GM18499 (cell line): ENCODE measurements around the gene MCF2L2.

Experiments used
- ATAC-seq: cut with Tn5 transposase; IDR thresholded peaks from one replicate; pipeline ENCODE4 v1.9.1; 2021; ENCODE audit warnings: moderate number of reproducible peaks; ENCODE audit not compliant: insufficient read depth, unreplicated experiment

Gene MCF2L2

DNA sequence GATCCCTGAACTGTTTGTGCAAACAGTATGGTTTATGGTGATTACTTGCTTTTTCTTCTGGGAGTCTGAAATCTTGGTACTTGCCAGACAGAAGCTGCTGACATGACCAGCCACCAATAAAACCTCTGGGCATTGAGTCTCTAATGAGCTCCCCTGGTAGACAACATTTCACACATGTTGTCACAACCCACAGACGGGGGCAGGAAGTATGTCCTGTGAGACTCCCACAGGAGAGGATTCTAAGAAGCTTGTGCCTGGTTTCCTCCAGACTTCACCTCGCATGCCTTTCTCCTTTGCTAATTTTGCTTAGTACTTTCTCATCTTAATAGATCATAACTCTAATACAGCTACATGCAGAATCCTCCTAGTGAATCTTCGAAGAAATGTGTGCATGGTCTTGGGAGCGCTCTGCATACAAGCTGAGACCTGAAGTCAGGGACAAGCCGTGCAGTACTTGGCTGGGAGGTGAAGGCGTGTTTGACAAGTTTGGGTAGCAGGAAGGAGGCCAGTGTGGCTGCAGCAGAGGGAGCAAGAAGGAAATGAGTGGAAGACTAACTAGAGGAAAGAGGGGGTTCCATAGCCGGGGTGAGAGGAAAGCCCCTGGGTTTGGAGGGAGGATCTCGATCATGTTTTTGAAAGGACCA is 126.4 kb downstream of the MCF2L2 start:
- ATAC-seq = no peak

- no peak for ATAC-seq
Measured at GRCh38 chr3:183300996-183301562, 127.3 kb downstream of the MCF2L2 start.

- ATAC-seq = no peak
Measured at GRCh38 chr3:183299976-183300375, 128.4 kb downstream of the MCF2L2 start.

- ATAC-seq = no peak
Measured at GRCh38 chr3:183298701-183299153, 129.7 kb downstream of the MCF2L2 start.

GRCh38 chr3:183296944-183297343 is 131.5 kb downstream of the MCF2L2 start:
- ATAC-seq = no peak

DNA sequence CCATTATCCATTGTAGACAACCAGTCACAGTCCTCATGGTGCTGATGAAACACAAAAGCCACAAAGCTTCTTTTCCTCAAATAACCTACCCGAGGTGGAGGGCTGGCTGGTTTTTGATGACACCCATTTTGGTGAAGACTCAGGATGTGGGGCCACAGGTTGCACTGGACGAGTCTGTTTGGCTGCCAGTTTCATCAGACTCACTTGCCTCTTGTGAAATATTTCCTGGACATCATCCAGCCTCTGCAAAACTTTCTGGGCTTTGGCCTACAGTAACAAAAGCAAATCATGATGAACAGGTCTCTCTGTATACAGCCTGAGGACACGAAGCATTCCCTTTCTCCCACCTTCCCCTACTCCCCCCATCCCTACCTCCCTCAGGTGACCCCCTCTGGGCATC is 133.2 kb downstream of the MCF2L2 start:
- no peak for ATAC-seq

DNA sequence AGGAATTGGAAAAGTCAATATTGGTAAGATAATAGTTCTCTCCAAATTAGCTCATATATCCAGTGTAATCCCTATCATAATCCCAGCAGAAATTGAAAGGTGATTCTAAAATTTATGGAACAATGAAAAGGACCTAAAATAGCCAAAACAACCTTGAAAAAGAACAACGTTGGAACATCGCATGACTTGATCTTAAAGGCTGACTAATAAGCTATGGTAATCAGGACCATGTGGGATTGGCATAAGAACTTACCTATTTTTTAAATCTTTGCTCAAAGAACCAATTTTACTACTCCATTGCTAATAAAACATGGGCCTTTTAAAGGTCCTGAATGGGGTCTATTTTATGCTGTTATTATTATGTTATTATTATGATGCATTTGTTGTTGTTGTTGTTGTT is 134.5 kb downstream of the MCF2L2 start:
- no peak for ATAC-seq

- no peak for ATAC-seq
Measured at GRCh38 chr3:183291497-183292031, 136.9 kb downstream of the MCF2L2 start.

- ATAC-seq = no peak
Measured at GRCh38 chr3:183290216-183290615, 138.2 kb downstream of the MCF2L2 start.

DNA sequence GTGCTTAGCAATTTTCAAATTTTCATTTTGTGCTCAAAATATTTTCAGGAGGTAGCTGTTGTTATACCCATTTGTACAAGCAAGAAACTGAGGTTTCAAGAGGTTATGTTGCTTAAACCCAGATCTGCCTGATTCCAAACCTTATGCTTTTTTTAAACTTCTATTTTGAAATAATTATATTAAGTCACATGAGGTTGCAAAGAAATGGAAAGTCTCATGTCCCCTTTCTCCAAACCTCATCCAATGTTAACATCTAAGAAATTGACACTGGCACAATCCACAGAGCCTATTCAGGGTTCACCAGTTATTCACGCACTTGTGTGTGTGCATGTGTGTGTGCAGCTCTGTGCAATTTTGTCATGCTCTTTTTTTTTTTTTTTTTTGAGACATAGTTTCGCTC is 140.3 kb downstream of the MCF2L2 start:
- no peak for ATAC-seq

DNA sequence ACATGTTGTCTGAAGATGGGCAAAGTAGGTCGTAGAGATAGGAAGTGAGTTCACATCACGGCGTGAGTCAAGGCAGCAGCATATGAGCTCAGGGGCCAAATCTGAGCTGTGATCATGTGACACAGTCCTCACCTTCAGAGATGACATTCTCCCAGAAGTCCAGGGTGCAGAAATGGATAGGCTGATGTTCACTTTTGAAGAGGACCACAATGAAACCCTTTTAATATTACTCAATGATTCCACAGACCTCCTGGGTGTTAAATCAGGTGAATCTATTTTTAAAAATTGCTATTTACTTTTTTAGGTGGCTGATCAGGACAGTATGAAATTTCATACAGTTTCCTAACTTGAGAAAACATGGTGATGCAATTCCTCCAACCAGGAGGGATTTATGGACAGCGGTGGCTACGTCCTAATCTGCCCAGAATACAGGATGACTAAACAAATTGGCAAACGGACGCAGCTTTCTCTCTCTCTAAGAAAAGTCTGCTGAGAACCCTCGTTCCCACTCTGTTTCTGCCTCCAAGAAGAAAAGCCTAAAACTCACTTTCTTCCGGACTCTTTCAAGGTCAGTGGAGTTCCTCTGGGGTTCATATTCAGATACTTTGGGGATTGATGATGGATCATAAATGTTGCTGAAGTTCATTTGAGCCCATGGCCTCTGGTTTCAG is 141.0 kb downstream of the MCF2L2 start:
- ATAC-seq = no peak

DNA sequence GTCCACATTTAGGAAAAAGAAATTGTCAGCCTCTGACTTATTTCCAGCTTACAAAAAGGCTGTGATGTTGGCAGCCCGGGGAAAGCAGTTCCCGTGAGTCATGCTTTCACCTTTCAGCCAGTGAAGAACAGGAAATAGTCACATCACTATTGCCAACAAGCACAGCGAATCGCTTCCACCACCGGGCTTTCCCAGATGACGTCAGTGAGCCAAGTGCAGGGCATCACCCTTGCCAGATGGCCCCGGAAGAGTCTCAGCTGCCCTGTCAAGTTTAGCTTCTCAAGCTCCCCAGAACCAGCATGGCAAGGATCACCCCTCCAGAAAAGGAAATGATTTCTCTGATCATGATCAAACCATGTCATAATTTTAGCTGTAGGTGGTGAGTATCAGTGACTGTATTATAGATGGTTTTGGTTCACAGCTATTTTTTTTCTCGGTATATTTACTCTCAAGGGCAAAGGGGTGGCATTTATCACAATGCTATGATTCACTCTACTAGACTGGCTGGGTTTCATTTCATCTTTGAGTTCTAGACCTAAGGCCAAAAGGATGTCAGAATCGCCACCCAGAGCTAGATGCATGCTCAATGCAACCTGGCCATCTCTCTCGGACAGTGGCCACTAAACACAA is 142.5 kb downstream of the MCF2L2 start:
- ATAC-seq = peak; percentile 89

- ATAC-seq = no peak
Measured at GRCh38 chr3:183285318-183285717, 143.1 kb downstream of the MCF2L2 start.

- no peak for ATAC-seq
Measured at GRCh38 chr3:183284570-183284969, 143.8 kb downstream of the MCF2L2 start.

- no peak for ATAC-seq
Measured at GRCh38 chr3:183283886-183284285, 144.5 kb downstream of the MCF2L2 start.

- no peak for ATAC-seq
Measured at GRCh38 chr3:183281126-183281797, 147.2 kb downstream of the MCF2L2 start.

DNA sequence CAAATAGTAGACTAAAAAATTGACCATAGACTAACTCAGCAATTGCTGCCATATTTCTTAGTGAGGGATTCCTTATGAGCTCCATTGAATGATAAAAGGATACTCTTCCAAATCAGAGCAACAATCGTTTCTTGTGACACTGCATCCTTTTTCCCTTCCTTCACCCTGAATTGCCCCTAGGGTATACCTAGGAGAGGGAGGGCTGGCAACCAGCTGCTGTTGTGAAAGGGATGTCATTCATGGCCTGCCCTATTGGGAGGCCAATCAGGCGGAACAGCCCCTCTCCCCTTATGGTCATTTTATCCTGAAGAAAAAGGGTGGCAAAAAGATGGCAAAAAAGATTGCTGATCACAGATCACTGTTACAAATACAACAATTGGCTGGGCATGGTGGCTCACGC is 149.0 kb downstream of the MCF2L2 start:
- ATAC-seq = no peak

- no peak for ATAC-seq
Measured at GRCh38 chr3:183278479-183279088, 149.8 kb downstream of the MCF2L2 start.

DNA sequence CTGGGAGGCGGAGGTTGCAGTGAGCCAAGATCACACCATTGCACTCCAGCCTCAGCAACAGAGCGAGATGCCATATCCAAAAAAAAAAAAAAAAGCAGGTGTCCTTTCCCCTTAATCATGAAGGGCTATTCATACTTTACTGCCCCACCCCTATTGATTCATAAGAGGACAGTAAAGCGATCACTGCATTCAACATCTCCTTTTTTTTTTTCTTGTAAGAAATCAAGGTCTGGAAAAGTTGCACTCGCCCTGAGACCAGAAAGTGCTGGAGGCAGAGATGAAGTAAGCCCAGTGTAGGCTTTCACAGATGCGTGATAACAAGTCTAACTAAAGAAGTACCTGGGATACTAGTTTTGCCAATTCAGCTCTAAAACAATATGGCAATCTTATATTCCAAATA is 151.2 kb downstream of the MCF2L2 start:
- no peak for ATAC-seq

DNA sequence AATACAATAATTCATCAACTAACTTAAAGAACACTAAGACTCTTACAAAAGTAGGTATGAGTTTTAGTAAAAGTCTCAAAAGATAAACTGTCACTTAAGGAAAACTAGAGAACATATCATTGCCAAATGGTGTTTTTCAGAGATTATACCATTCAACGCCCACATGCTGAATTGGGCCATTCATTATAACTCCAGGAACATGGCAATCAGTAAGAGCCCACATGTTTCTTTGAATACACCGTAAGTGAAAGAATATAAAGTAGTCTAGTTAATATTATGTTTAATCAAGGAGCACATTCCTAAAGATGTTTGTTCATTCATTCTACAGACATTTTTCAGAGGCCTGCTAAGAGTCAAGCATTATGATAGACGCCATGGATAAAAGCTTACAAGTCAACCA is 152.5 kb downstream of the MCF2L2 start:
- ATAC-seq = no peak
